LNCaP clone FGC (cell line): Measurements from ENCODE around the gene CLEC7A.
A peak's percentile ranks its signal among the peaks of the same experiment; 100 is the strongest.

Experiments used
- DNase-seq: peaks from one replicate; pipeline ENCODE4 v3.0.0-alpha.2; 2011; ENCODE audit warnings: low read depth
- H3K4me3 ChIP-seq: 2 replicates; pipeline ENCODE4 v1.5.1; 2011; ENCODE audit warnings: mild to moderate bottlenecking, low read depth, low read length, control low read depth
- TF ChIP-seq, protein P1 (sequence below): IDR thresholded peaks from 2 replicates; pipeline ENCODE4 v1.5.1; 2012; ENCODE audit warnings: mild to moderate bottlenecking; ENCODE audit not compliant: control insufficient read depth, insufficient read depth; ENCODE audit errors: extremely low read depth

The CLEC7A gene

DNA sequence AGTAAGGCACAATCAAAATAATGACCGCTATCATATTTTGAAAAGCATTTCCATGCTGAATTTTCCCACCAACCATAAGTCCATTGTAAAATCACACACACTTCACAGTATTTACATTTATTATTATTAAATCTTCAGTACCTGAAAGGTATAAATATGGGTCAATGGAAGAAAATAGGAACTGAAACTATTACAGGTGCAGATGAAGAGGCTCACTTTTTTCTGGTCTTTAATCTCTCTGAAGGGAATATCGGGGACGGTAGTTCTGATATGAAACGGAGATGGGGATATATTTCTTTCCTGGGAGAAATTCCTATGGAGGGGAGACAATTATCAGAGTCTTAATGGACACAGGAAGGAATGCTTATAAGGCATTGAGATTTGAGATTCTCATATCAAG, 59.6 kb downstream of the CLEC7A start:
- TF ChIP-seq, protein P1, sequence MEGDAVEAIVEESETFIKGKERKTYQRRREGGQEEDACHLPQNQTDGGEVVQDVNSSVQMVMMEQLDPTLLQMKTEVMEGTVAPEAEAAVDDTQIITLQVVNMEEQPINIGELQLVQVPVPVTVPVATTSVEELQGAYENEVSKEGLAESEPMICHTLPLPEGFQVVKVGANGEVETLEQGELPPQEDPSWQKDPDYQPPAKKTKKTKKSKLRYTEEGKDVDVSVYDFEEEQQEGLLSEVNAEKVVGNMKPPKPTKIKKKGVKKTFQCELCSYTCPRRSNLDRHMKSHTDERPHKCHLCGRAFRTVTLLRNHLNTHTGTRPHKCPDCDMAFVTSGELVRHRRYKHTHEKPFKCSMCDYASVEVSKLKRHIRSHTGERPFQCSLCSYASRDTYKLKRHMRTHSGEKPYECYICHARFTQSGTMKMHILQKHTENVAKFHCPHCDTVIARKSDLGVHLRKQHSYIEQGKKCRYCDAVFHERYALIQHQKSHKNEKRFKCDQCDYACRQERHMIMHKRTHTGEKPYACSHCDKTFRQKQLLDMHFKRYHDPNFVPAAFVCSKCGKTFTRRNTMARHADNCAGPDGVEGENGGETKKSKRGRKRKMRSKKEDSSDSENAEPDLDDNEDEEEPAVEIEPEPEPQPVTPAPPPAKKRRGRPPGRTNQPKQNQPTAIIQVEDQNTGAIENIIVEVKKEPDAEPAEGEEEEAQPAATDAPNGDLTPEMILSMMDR = no peak
- H3K4me3 ChIP-seq = no peak overlapping the region

DNA sequence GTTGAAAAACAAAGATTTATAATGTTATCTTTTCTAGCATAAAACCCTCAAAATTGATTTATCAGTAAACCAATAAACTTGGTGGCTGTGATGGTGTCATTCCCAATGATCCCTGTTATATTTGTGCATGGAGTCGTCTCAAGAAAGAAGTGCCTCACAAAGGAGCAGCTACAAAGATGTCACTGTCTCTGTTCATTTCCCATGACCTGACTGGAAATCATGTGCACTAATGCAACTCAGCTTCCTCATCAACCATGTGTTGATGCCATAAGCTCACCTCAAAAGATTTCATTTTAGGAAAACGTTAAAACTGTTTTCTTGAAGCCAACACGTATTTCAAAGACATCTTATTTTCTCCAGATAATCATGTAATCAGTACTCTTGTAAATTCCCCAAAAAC, 60.0 kb downstream of the CLEC7A start:
- DNase-seq = no peak
- H3K4me3 ChIP-seq = no peak overlapping the region
- TF ChIP-seq, protein P1 = no peak

More for the DNA sequence above, 59.6 kb downstream of the CLEC7A start:
- DNase-seq = no peak

DNA sequence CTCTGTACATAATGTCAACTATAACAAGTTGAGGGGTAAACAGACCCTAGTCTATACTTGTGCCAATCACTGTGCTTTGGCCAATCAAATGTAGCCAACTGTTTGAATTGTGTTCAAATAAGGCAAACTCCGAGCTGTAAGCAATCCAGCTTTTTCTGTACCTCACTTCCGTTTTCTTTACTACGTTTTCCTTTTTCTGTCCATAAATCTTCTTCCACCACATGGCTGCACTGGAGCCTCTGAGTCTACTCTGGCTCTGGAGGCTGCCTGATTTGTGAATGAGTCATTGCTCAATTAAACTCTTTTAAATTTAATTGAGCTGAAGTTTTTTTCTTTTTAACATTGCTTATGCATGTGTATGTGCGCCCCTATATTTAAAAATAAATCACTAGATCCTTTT, 60.9 kb downstream of the CLEC7A start:
- H3K4me3 ChIP-seq = no peak overlapping the region
- DNase-seq = no peak
- TF ChIP-seq, protein P1 = no peak

DNA sequence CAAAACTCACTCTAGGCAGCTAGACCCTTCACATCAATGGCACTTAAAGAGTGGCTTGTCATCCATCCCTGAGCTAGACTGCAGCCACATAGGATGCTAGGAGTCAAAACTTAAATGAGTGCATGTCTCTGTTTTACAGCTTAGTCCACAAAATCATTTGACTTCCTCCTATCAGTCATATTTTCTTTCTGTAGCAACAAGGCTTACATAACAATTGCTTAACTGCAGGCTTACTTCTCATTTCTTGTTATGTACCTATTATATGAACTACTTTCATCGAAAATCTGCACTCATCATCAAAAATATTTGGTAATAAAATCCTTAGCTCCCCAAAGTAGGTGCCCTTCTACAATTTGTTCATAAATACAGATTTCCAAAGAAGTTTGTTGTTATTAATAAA, 61.4 kb downstream of the CLEC7A start:
- H3K4me3 ChIP-seq = no peak overlapping the region
- TF ChIP-seq, protein P1 = no peak
- DNase-seq = no peak

DNA sequence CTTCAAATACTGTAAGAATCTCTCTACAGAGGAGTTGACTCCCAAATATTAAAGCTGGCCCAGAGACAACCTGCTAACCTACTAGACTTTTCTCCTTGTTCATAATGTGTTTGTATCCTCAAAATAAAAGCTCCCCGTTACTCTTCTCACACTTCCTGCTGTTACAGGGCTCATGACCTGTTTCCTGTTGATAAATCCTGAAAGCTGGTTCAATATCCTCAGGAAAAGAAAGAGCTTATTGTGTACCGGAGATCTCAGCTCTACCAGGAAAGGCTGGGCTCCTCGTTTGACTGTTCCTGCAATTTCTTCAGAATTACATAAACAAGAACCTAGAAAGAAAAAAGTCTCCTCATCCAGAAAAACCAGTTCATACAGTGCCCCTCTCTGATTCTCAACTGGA, 62.1 kb downstream of the CLEC7A start:
- TF ChIP-seq, protein P1 = no peak
- H3K4me3 ChIP-seq = no peak overlapping the region
- no peak for DNase-seq

DNA sequence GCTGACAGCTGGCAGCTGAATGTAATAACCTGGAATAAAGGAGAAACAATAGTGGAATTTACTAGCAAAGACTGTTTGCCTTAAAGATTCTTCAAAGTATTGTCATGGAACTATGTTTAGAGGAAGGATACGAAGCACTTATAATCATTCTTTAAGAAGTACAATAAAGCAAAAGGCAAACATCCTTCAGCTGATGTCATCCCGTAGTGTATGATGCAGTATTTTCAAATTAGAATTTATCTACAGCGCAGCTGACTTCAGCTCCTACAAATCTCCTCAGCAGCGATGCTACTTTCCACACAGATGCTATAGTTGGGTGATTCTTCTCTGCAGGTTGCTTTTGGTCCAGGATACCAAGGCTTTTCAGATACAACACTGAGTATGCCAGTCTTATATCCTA, 62.7 kb downstream of the CLEC7A start:
- DNase-seq = peak; percentile 2
- TF ChIP-seq, protein P1 = no peak
- H3K4me3 ChIP-seq = no peak overlapping the region
